ENCODE measurements around the gene RRM1. TPM values are rescaled to one million over a fixed set of nuclear protein-coding genes. Genes with fewer than 3 reads are reported as not detected.
"Not testable (repeated sequence)": the region's sequence is repeated elsewhere in the genome, so short reads cannot be mapped to it uniquely, and the experiment has no call there.

The RRM1 gene
- 84.1 and 87.5 TPM in 2 replicates for total RNA-seq (2014; rRNA removed; shearing (Covaris generic); ENCODE audit: low replicate concordance)

GRCh38 chr11:4094348-4095291 is at the start of gene RRM1:
Gene RRM1, plus strand, starts transcription at chr11:4094799. Its CDS starts 214 bp downstream, at chr11:4095013.
- no peaks in the 10 kb centered on the region for H3K27me3 ChIP-seq
- H3K9me3 ChIP-seq, result no peaks in the 10 kb centered on the region
- peak; percentile 90 for DNase-seq
- peak within 1 kb of the TSS; percentile 75 for H3K4me3 ChIP-seq
- no peaks in the 10 kb centered on the region; the same call in none of the 2 replicates for H3K36me3 ChIP-seq

GRCh38 chr11:4044976-4045646 is 49.5 kb upstream of the RRM1 start:
- DNase-seq, result no peak
- Histone ChIP-seq H3K4me3 (no peak overlapping the region), H3K9me3 (no peaks in the 10 kb centered on the region), H3K27me3 (no peaks in the 10 kb centered on the region), H3K36me3 (no peaks in the 10 kb centered on the region)

- Histone ChIP-seq H3K9me3 (no peaks in the 10 kb centered on the region), H3K4me3 (no peak overlapping the region), H3K27me3 (no peaks in the 10 kb centered on the region), H3K36me3 (no peaks in the 10 kb centered on the region)
- DNase-seq, result no peak
Measured at GRCh38 chr11:4048340-4048739, 46.3 kb upstream of the RRM1 start.

GRCh38 chr11:4049006-4049405 is 45.6 kb upstream of the RRM1 start:
- no peak overlapping the region for H3K4me3 ChIP-seq
- H3K27me3 ChIP-seq, result no peaks in the 10 kb centered on the region
- no peaks in the 10 kb centered on the region for H3K36me3 ChIP-seq
- H3K9me3 ChIP-seq, result no peaks in the 10 kb centered on the region
- no peak for DNase-seq

DNA sequence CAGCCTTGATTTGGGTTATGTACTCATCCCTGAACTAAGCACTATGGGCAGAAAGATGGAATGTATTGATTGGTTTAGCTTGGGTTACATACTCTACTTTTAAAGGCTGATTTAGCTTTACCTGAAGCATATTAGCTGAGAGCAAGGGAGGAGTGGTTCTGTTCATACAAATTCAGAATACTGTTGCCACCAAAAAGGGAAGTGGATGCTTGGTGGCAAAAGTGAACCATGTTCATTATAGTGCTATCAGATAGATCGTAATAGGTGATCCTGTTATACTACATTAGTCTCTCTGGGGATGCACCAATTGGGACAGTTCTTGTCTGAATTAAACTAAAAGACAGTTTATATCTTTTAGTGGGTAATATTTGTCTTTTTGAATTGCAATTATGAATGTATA is 44.5 kb upstream of the RRM1 start:
- H3K9me3 ChIP-seq, result no peaks in the 10 kb centered on the region

DNA sequence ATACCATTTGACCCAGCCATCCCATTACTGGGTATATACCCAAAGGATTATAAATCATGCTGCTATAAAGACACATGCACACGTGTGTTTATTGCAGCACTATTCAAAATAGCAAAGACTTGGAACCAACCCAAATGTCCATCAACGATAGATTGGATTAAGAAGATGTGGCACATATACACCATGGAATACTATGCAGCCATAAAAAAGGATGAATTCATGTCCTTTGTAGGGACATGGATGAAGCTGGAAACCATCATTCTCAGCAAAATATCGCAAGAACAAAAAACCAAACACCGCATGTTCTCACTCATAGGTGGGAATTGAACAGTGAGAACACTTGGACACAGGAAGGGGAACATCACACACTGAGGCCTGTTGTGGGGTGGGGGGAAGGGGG is 41.4 kb upstream of the RRM1 start:
- not testable (repeated sequence) for DNase-seq, H3K9me3 ChIP-seq, H3K36me3 ChIP-seq, H3K4me3 ChIP-seq, H3K27me3 ChIP-seq

More for the DNA sequence above, 44.5 kb upstream of the RRM1 start:
- Histone ChIP-seq H3K36me3 (no peaks in the 10 kb centered on the region), H3K27me3 (no peaks in the 10 kb centered on the region), H3K4me3 (no peak overlapping the region)
- no peak for DNase-seq

GRCh38 chr11:4054643-4055042 is 40.0 kb upstream of the RRM1 start:
- H3K36me3 ChIP-seq, result no peaks in the 10 kb centered on the region
- H3K4me3 ChIP-seq, result no peak overlapping the region
- no peaks in the 10 kb centered on the region for H3K9me3 ChIP-seq
- no peaks in the 10 kb centered on the region for H3K27me3 ChIP-seq
- no peak for DNase-seq

DNA sequence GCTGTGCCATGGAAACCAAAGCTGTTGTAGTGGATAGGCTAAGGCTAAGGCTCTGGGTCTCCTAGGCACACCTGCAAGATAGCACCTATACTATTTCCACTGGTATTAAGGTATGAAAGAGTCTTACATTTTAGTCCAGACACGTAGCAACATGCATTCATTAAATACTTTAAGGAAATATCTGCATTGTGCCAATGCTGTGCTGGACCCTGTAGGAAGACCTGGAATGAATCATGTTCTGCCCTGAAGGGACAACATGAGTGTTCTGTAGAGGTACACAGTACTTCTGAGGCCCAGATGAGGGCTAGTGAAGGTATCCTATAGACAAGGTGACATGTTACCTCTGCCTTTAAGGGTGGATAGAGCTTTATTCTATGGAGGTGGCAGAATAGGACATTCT is 35.2 kb upstream of the RRM1 start:
- DNase-seq, result no peak
- no peaks in the 10 kb centered on the region for H3K27me3 ChIP-seq
- H3K36me3 ChIP-seq, result no peaks in the 10 kb centered on the region
- no peak overlapping the region for H3K4me3 ChIP-seq
- H3K9me3 ChIP-seq, result no peaks in the 10 kb centered on the region

DNA sequence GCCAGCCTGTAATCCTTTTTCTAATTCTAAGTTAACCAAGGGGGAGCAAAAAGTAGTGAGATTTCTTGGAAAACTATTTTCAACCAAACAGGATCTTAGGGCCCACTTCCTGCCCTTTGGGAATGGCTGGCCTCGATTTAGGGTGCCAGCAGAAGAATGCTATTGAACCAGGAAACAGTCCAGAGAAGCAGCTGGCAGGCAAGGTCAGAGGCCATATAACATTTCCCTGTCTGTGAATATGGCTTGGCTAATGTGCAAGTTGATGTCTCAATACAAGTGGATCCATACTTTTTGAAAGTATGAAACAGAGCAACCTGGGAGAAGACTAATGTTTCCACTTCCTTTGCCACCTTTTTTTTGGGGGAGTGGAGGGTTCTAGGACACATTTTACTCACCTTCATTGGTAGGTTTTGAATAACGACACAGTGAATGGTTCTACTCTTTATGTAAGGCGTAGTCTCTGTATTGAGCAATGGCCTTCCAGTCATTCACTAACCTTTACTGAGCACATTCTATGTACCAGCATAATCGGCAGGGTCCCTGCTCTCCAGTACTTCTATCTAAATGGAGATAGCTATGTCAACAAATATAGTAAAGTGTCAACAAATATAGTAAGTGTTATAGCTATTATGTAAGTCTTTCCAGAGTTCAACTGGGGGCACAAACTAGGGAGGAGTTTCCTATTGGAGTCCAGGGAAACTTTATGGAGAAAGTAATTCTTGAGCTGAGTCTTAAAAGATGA is 34.2 kb upstream of the RRM1 start:
- H3K27me3 ChIP-seq, result no peaks in the 10 kb centered on the region
- no peaks in the 10 kb centered on the region for H3K36me3 ChIP-seq
- no peak overlapping the region for H3K4me3 ChIP-seq
- no peak for DNase-seq
- H3K9me3 ChIP-seq, result no peaks in the 10 kb centered on the region

DNA sequence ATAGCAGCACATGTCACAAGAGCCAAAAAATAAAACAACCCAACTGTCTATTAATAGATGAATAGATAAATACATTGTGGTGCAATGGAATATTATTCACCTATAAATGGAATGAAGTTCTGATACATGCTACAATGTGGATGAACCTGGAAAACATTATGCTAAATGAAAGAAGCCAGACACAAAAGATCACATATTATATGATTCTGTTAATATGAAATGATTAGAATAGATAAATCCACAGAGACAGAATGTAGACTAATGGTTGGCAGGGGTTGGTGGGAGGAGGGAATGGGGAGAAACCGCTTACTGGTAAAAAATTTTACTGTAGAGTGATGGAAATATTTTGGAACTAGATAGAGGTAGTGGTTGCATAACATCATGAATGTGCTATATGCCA is 32.9 kb upstream of the RRM1 start:
- Histone ChIP-seq H3K36me3 (no peaks in the 10 kb centered on the region), H3K9me3 (no peaks in the 10 kb centered on the region), H3K4me3 (no peak overlapping the region), H3K27me3 (no peaks in the 10 kb centered on the region)
- DNase-seq, result no peak

DNA sequence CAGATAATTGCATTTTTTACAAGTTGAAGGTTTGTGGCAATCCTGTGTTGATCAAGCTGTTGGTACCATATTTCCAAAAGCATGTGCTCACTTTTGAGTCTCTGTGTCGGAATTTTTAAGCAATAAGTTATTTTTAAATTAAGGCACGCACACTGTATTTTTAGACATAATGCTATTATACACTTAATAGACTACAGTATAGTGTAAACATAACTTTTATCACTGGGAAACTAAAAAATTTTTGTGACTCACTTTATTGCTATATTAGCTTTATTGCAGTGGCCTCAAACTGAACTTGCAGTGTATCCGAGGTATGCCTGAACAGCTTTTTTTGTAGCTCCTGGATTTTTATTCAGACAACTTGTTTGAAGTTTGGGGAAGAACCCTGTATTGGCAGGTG is 31.3 kb upstream of the RRM1 start:
- no peak for DNase-seq
- Histone ChIP-seq H3K36me3 (no peaks in the 10 kb centered on the region), H3K27me3 (no peaks in the 10 kb centered on the region), H3K4me3 (no peak overlapping the region), H3K9me3 (no peaks in the 10 kb centered on the region)

GRCh38 chr11:4064278-4064955 is 30.2 kb upstream of the RRM1 start:
- Histone ChIP-seq H3K9me3 (no peaks in the 10 kb centered on the region), H3K4me3 (no peak overlapping the region), H3K27me3 (no peaks in the 10 kb centered on the region), H3K36me3 (no peaks in the 10 kb centered on the region)
- DNase-seq, result no peak

DNA sequence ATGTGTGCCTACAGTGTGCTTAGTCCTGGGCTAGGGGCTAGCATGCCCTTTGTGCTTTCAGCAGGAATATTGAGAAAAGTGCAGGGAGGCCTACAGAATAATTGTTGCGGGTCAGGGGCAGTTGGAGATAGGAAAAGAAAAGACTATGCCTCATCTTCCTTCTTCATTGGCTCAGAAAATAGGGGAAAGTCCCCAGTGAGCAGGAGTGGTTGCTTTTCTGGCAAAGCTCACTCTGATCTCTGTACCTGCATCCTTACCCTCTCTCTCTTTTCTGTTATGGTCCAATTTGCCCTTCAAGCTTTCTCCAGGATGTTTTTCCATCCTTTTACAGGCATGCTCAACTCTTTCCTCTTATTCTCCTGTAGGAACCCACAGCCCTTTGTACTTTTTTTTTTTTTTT is 29.5 kb upstream of the RRM1 start:
- no peak for DNase-seq
- no peaks in the 10 kb centered on the region for H3K27me3 ChIP-seq
- H3K4me3 ChIP-seq, result no peak overlapping the region
- H3K36me3 ChIP-seq, result no peaks in the 10 kb centered on the region
- no peaks in the 10 kb centered on the region for H3K9me3 ChIP-seq

DNA sequence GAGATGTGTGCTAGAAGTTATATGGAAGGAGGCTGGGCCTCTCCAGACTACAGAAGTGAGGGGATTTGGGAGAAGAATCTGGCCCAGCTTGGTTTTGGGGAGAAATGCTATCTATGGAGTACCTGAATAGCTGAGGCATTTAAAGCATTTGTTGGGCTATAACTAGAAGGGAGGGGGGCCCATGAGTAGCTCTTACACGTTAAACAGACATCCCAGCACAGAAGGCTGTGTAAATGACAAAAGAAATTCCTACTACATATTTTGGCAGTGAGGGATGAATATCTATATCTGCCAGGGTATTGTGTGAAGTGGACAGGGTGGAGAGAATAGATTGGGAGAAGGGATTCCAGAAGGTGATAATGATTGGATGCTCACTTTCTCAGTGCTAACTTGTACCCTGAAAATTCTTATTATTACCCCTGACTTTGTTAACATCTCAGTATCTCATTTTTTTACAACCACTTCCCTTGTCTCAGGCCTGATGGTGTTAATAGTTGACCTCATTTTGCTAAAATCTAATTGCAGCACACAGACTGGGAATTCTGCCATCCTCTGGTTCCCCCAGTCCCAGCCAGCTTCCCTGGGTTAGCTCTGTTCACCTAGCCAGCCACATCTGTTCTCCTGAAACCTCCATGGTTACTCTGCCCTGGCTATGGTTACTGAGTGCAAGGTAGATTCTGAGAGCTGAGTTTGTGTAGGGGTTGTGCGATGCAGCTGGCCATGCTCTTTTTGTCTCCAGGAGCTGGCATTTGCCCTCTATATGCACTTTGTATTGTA is 28.8 kb upstream of the RRM1 start:
- DNase-seq, result no peak
- H3K27me3 ChIP-seq, result no peaks in the 10 kb centered on the region
- no peak overlapping the region for H3K4me3 ChIP-seq
- no peaks in the 10 kb centered on the region for H3K9me3 ChIP-seq
- no peaks in the 10 kb centered on the region for H3K36me3 ChIP-seq

GRCh38 chr11:4066910-4067309 is 27.7 kb upstream of the RRM1 start:
- DNase-seq, result no peak
- no peaks in the 10 kb centered on the region for H3K9me3 ChIP-seq
- H3K27me3 ChIP-seq, result no peaks in the 10 kb centered on the region
- no peaks in the 10 kb centered on the region for H3K36me3 ChIP-seq
- H3K4me3 ChIP-seq, result no peak overlapping the region

GRCh38 chr11:4068962-4069361 is 25.6 kb upstream of the RRM1 start:
- no peaks in the 10 kb centered on the region for H3K9me3 ChIP-seq
- H3K36me3 ChIP-seq, result no peaks in the 10 kb centered on the region
- no peak overlapping the region for H3K4me3 ChIP-seq
- H3K27me3 ChIP-seq, result no peaks in the 10 kb centered on the region
- no peak for DNase-seq
